Measurements from ENCODE around the gene NTM. TPM values are rescaled to one million over a fixed set of nuclear protein-coding genes. Genes with fewer than 3 reads are reported as not detected.
"Not testable (repeated sequence)": the region's sequence is repeated elsewhere in the genome, so short reads cannot be mapped to it uniquely, and the experiment has no call there.

NTM gene
- polyA plus RNA-seq, 1 donor from 2014 or later: 39.4 TPM

DNA sequence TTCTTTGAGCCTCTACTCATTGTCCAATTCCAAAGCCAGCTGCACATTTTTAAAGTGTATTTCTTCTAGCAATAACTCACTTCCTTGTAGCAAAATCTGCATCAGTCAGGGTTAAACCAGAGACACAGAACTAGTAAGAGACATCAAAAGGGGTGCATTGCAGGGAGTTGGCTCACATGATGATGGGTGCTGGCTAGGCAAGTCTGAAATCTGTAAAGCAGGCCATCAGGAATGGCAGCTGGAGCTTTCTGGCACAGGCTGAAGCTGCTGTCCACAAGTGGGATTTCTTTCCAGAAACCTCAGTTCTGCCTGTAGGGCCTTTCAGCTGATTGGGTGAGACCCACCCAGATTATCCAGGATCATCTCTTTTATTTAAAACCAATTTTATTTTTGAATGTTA lies 698.1 kb downstream of the NTM start (continued):
- no peak for TF ChIP-seq EZH2 (IDR thresholded peaks at IDR 0.05; ENCODE audit: borderline replicate concordance, insufficient read depth, low read length, poor library complexity, severe bottlenecking)
- no peak for TF ChIP-seq MXI1 (conservative IDR thresholded peaks at IDR 0.05; ENCODE audit: poor library complexity, severe bottlenecking)
- no peak for TF ChIP-seq SMC3 (conservative IDR thresholded peaks at IDR 0.05; ENCODE audit: poor library complexity)
- TF ChIP-seq TAF1 (IDR thresholded peaks at IDR 0.05; ENCODE audit: low read depth): no peak

DNA sequence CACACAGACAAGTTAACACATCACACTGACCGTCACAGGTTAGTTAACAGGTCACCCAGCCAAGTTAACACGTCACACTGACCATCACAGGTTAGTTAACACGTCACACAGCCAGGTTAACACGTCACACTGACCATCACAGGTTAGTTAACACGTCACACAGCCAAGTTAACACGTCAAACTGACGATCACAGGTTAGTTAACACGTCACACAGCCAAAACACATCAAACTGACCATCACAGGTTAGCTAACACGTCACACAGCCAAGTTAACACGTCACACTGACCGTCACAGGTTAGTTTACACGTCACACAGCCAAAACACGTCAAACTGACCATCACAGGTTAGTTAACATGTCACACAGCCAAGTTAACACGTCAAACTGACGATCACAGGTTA lies 699.2 kb downstream of the NTM start:
- H3K4me2 ChIP-seq (ENCODE audit: low read length); H3K9me2 ChIP-seq (ENCODE audit: insufficient read depth, low read length); H2AFZ ChIP-seq (ENCODE audit: low read depth, low read length); H3K9ac ChIP-seq (ENCODE audit: low read length); H4K20me1 ChIP-seq (ENCODE audit: insufficient read depth); H3K79me2 ChIP-seq (replicated peaks; ENCODE audit: insufficient read depth, low read length); H3K9me3 ChIP-seq (ENCODE audit: low read length); H3K27me3 ChIP-seq (ENCODE audit: insufficient read depth, low read depth, low read length); H3K27ac ChIP-seq (ENCODE audit: low read length); H3K4me3 ChIP-seq (ENCODE audit: low read length); H3F3A ChIP-seq (ENCODE audit: insufficient read depth, low read length, poor library complexity, severe bottlenecking); H3K36me3 ChIP-seq (ENCODE audit: insufficient read depth, low read length): not testable (repeated sequence)

DNA sequence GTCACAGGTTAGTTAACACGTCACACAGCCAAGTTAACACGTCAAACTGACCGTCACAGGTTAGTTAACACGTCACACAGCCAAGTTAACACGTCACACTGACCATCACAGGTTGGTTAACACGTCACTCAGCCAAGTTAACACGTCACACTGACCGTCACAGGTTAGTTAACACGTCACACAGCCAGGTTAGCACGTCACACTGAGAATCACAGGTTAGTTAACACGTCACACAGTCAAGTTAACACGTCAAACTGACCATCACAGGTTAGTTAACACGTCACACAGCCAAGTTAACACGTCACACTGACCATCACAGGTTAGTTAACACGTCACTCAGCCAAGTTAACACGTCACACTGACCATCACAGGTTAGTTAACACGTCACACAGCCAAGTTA lies 700.5 kb downstream of the NTM start:
- H4K20me1 ChIP-seq (ENCODE audit: insufficient read depth); H3K79me2 ChIP-seq (replicated peaks; ENCODE audit: insufficient read depth, low read length); H2AFZ ChIP-seq (ENCODE audit: low read depth, low read length): not testable (repeated sequence)

DNA sequence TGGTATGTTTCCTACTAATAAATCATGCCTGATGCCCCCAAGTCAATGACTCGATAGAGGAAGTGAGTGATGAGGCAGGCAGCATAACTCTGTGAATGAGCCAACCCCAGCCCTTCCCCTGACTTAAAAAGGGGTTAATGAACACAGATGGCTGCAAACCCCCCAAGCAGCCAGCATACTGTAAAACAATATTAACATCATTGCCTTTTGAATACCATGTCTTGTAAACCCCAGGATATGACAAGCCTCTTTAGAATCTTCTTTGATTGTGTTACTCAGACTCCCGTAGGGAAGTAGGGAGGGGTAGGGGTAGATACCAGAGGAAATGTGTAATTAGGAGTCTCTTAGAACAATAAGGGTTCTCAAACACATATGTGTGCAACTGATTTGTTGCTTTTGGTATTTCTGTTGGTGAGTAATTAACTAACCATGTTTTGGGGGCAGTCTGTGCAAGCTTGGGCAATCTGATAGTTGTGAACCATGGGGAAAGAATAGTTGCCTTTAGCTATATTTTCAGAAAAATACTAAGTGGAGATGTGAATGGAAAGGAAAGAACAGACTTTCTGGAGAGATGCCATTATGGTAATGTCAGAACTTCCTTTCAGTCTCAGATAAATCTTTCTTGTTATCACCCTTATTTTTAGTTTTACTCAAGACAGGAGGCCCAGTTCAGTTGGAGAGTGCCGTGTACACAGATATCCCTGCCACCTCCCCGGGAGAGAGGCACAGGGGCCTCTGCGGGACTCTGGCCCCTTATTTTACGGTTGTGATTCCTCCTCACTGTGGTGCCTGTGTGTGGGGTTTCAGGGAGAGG lies 701.8 kb downstream of the NTM start:
- Histone ChIP-seq H3K4me2 (ENCODE audit: low read length) (no peak overlapping the region), H3K27ac (ENCODE audit: low read length) (no peak overlapping the region), H3K9me2 (ENCODE audit: insufficient read depth, low read length) (no peaks in the 10 kb centered on the region), H3K9ac (ENCODE audit: low read length) (no peak overlapping the region), H3K4me3 (ENCODE audit: low read length) (no peak overlapping the region), H3K36me3 (ENCODE audit: insufficient read depth, low read length) (no peaks in the 10 kb centered on the region), H3K27me3 (ENCODE audit: insufficient read depth, low read depth, low read length) (no peaks in the 10 kb centered on the region), H3K79me2 (replicated peaks; ENCODE audit: insufficient read depth, low read length) (no peaks in the 10 kb centered on the region), H3F3A (ENCODE audit: insufficient read depth, low read length, poor library complexity, severe bottlenecking) (no peaks in the 10 kb centered on the region), H3K9me3 (ENCODE audit: low read length) (no peaks in the 10 kb centered on the region), H2AFZ (ENCODE audit: low read depth, low read length) (no peak overlapping the region), H4K20me1 (ENCODE audit: insufficient read depth) (no peaks in the 10 kb centered on the region)
- no peak for TF ChIP-seq EZH2 (IDR thresholded peaks at IDR 0.05; ENCODE audit: borderline replicate concordance, insufficient read depth, low read length, poor library complexity, severe bottlenecking)

More for the DNA sequence above, 700.5 kb downstream of the NTM start:
- not testable (repeated sequence) for H3K27me3 ChIP-seq (ENCODE audit: insufficient read depth, low read depth, low read length); H3K9me2 ChIP-seq (ENCODE audit: insufficient read depth, low read length); H3K4me3 ChIP-seq (ENCODE audit: low read length); H3K4me2 ChIP-seq (ENCODE audit: low read length); H3K27ac ChIP-seq (ENCODE audit: low read length); H3K36me3 ChIP-seq (ENCODE audit: insufficient read depth, low read length); H3K9ac ChIP-seq (ENCODE audit: low read length); H3K9me3 ChIP-seq (ENCODE audit: low read length); H3F3A ChIP-seq (ENCODE audit: insufficient read depth, low read length, poor library complexity, severe bottlenecking)

DNA sequence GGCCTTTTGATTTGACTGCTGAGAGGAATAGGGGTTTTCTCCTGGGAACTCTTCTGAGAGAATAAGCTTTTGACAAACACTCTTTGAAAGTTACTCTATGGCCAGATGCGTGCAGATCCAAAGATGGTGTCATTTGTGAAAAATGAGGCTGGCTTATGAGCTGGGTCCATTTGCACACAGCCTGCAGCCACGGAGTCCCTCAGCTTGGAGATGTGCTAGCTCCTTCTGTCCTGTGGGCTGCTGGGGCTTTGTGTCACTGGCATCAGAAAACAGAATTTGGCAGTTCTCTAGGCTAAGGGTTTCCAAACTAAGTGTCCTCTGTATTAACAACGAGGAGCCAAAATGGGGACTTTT lies 702.4 kb downstream of the NTM start:
- Histone ChIP-seq H3F3A (ENCODE audit: insufficient read depth, low read length, poor library complexity, severe bottlenecking) (no peaks in the 10 kb centered on the region), H3K9me2 (ENCODE audit: insufficient read depth, low read length) (no peaks in the 10 kb centered on the region), H3K36me3 (ENCODE audit: insufficient read depth, low read length) (no peaks in the 10 kb centered on the region), H4K20me1 (ENCODE audit: insufficient read depth) (no peaks in the 10 kb centered on the region), H3K9ac (ENCODE audit: low read length) (no peak overlapping the region), H3K4me2 (ENCODE audit: low read length) (no peak overlapping the region), H3K4me3 (ENCODE audit: low read length) (no peak overlapping the region), H2AFZ (ENCODE audit: low read depth, low read length) (no peak overlapping the region), H3K79me2 (replicated peaks; ENCODE audit: insufficient read depth, low read length) (no peaks in the 10 kb centered on the region), H3K27ac (ENCODE audit: low read length) (no peak overlapping the region), H3K9me3 (ENCODE audit: low read length) (no peaks in the 10 kb centered on the region), H3K27me3 (ENCODE audit: insufficient read depth, low read depth, low read length) (no peaks in the 10 kb centered on the region)
- TF ChIP-seq, protein P1, sequence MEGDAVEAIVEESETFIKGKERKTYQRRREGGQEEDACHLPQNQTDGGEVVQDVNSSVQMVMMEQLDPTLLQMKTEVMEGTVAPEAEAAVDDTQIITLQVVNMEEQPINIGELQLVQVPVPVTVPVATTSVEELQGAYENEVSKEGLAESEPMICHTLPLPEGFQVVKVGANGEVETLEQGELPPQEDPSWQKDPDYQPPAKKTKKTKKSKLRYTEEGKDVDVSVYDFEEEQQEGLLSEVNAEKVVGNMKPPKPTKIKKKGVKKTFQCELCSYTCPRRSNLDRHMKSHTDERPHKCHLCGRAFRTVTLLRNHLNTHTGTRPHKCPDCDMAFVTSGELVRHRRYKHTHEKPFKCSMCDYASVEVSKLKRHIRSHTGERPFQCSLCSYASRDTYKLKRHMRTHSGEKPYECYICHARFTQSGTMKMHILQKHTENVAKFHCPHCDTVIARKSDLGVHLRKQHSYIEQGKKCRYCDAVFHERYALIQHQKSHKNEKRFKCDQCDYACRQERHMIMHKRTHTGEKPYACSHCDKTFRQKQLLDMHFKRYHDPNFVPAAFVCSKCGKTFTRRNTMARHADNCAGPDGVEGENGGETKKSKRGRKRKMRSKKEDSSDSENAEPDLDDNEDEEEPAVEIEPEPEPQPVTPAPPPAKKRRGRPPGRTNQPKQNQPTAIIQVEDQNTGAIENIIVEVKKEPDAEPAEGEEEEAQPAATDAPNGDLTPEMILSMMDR (IDR thresholded peaks at IDR 0.05; ENCODE audit: poor library complexity, severe bottlenecking): no peak
- TF ChIP-seq RAD21 (conservative IDR thresholded peaks at IDR 0.05): no peak
- no peak for TF ChIP-seq SMC3 (conservative IDR thresholded peaks at IDR 0.05; ENCODE audit: poor library complexity)
- TF ChIP-seq EZH2 (IDR thresholded peaks at IDR 0.05; ENCODE audit: borderline replicate concordance, insufficient read depth, low read length, poor library complexity, severe bottlenecking): no peak
- no peak for TF ChIP-seq TAF1 (IDR thresholded peaks at IDR 0.05; ENCODE audit: low read depth)
- TF ChIP-seq POLR2AphosphoS5 (IDR thresholded peaks at IDR 0.05): no peak
- TF ChIP-seq MXI1 (conservative IDR thresholded peaks at IDR 0.05; ENCODE audit: poor library complexity, severe bottlenecking): no peak
- TF ChIP-seq, protein P2, sequence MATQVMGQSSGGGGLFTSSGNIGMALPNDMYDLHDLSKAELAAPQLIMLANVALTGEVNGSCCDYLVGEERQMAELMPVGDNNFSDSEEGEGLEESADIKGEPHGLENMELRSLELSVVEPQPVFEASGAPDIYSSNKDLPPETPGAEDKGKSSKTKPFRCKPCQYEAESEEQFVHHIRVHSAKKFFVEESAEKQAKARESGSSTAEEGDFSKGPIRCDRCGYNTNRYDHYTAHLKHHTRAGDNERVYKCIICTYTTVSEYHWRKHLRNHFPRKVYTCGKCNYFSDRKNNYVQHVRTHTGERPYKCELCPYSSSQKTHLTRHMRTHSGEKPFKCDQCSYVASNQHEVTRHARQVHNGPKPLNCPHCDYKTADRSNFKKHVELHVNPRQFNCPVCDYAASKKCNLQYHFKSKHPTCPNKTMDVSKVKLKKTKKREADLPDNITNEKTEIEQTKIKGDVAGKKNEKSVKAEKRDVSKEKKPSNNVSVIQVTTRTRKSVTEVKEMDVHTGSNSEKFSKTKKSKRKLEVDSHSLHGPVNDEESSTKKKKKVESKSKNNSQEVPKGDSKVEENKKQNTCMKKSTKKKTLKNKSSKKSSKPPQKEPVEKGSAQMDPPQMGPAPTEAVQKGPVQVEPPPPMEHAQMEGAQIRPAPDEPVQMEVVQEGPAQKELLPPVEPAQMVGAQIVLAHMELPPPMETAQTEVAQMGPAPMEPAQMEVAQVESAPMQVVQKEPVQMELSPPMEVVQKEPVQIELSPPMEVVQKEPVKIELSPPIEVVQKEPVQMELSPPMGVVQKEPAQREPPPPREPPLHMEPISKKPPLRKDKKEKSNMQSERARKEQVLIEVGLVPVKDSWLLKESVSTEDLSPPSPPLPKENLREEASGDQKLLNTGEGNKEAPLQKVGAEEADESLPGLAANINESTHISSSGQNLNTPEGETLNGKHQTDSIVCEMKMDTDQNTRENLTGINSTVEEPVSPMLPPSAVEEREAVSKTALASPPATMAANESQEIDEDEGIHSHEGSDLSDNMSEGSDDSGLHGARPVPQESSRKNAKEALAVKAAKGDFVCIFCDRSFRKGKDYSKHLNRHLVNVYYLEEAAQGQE (IDR thresholded peaks at IDR 0.05; ENCODE audit: borderline replicate concordance): no peak
- no peak for TF ChIP-seq EP300 (conservative IDR thresholded peaks at IDR 0.05; ENCODE audit: poor library complexity, severe bottlenecking)

Data from neural cell (in vitro differentiated cells).